Measurements from ENCODE around the gene EXT2. TPM values are rescaled to one million over a fixed set of nuclear protein-coding genes. Genes with fewer than 3 reads are reported as not detected.

EXT2 gene
- total RNA-seq, 1 experiment from 2014 or later, result 39.1 TPM

DNA sequence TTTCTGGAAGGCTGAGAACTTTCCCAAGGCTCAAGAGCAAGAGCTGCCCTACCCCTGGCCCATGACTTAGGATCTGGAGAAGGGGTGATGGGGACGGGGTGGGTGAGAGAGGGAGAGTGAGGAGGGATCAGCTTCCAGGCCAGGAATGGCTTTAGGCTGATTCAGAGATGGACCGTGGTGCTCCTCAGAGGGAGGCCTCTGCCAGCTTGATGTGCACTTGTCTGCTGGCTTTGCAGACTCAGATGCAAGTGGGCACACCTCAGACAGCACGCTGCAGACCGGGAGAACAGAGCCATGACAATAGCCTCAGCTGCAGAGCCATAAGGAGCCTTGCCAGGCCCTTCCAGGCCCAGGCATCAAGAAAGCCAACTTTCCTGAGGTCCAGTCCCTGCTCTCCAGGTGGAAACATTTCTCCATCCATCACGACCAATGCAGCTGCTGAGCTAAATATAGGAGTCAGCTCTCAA is 173.2 kb downstream of the EXT2 start:
- ATAC-seq (no peak), DNase-seq (ENCODE audit: low spot score) (no peak)
- Mint-ChIP-seq H3K36me3 (no peaks in the 10 kb centered on the region), H3K4me1 (no peaks in the 10 kb centered on the region), H3K27ac (no peak overlapping the region), H3K4me3 (no peak overlapping the region), H3K27me3 (ENCODE audit: low read depth) (no peaks in the 10 kb centered on the region), H3K9me3 (0 out of 2 replicates have a peak, but pooled peaks cover 3% of the 10 kb centered on the region)
- ChIA-PET CTCF (interaction anchor here (1.6 kb wide), 1 partner anchor 174 kb away, joined by 5 read pairs; the partner anchor contains the start of gene EXT2), POLR2A (no interaction called here)
- TF ChIP-seq GABPB1 (CRISPR knock-in tag; IDR thresholded peaks at IDR 0.05) (no peak), TEAD1 (CRISPR knock-in tag; IDR thresholded peaks at IDR 0.05) (no peak), ESRRA (CRISPR knock-in tag; IDR thresholded peaks at IDR 0.05; ENCODE audit: borderline replicate concordance) (no peak)
- TF ChIP-seq, protein P1, sequence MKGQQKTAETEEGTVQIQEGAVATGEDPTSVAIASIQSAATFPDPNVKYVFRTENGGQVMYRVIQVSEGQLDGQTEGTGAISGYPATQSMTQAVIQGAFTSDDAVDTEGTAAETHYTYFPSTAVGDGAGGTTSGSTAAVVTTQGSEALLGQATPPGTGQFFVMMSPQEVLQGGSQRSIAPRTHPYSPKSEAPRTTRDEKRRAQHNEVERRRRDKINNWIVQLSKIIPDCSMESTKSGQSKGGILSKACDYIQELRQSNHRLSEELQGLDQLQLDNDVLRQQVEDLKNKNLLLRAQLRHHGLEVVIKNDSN (CRISPR knock-in tag; IDR thresholded peaks at IDR 0.05), result no peak
- TF ChIP-seq, protein P2, sequence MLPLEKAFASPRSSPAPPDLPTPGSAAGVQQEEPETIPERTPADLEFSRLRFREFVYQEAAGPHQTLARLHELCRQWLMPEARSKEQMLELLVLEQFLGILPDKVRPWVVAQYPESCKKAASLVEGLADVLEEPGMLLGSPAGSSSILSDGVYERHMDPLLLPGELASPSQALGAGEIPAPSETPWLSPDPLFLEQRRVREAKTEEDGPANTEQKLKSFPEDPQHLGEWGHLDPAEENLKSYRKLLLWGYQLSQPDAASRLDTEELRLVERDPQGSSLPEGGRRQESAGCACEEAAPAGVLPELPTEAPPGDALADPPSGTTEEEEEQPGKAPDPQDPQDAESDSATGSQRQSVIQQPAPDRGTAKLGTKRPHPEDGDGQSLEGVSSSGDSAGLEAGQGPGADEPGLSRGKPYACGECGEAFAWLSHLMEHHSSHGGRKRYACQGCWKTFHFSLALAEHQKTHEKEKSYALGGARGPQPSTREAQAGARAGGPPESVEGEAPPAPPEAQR (CRISPR knock-in tag; IDR thresholded peaks at IDR 0.05), result no peak
- TF ChIP-seq, protein P3, sequence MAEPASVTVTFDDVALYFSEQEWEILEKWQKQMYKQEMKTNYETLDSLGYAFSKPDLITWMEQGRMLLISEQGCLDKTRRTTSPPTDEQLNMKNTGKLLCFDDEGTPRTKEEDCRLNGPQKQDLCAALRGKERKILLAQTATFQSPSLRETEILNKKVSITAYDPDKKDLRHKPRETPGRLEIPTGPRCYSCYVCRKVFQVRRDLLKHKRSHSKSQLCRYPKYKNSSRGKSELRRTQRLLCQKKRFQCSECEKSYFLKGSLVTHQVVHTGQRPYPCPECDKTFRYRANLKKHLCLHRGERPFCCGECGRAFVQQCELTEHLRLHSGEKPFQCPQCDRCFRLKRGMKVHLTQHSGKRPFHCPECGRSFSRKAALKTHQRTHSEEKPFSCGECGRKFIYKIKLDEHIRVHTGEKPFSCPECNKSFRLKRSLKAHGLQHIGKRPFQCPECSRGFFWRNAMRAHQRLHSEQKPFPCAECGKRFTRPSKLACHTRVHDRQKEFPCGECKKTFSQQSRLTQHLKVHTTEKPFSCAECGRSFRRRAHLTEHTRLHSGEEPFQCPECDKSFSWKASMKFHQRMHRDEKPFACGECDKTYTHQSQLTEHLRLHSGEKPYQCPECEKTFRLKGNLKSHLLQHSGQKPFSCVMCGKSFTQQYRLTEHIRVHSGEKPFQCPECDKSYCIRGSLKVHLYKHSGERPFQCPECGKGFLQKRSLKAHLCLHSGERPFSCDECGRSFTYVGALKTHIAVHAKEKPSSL (CRISPR knock-in tag; conservative IDR thresholded peaks at IDR 0.05), result no peak

DNA sequence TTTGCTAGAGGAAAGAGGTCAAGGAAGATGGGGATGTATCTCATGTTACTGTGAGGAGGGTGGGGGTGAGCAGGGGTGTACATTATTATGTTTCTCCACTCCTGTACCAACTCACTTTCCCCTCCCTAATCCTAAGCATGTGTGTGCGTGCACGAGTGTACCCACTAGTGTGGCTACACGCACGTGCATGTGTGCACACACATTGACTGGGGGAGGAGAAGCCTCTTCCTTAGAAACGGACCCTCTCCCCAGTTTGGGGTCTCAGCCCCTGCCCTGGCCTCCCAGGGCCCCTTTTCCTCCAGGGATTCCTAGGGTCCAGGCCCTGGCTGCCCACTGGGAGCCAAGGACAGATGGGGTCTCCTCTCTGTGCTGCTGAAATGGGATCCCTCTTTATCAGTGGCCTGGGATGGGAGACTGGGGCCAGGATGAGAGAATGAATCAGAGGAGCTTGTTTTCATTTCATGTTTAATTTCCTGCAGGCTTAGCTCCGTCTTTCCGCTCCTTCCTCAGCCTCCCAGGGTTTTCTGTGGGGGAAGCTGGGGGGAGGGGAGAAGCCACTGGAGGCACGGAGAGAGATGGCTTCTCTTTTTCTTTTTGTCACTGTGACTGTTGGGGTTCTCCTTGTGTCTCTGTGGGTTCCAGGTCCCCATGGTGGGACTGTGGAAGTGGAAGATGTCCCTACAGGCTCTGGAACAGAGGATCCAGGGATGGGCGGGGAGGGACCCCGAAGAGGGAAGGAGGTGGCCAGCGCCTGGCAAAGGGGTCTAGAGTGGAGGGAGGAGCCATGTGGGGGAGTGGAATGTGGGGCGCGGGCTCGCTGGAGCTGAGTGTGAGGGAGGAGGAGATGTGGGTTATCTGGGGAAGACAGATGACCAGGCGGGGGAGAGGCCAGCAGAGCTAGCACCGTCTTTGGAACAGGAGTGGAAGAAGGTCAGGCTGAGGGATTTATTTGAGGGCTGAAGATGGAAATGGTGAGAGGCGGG is 174.2 kb downstream of the EXT2 start:
- Mint-ChIP-seq H3K9me3 (0 out of 2 replicates have a peak, but pooled peaks cover 3% of the 10 kb centered on the region), H3K4me3 (no peak overlapping the region), H3K27ac (no peak overlapping the region), H3K27me3 (ENCODE audit: low read depth) (no peaks in the 10 kb centered on the region), H3K36me3 (no peaks in the 10 kb centered on the region), H3K4me1 (no peaks in the 10 kb centered on the region)
- DNase-seq (ENCODE audit: low spot score) (no peak), ATAC-seq (no peak; the same call in 1 of the 2 replicates)
- ChIA-PET POLR2A (no interaction called here), CTCF (interaction anchor here (0.6 kb wide), 1 partner anchor 254 kb away, joined by 3 read pairs; no protein-coding TSS in a partner anchor)
- no peak for TF ChIP-seq NFYB (CRISPR knock-in tag; conservative IDR thresholded peaks at IDR 0.05; ENCODE audit: low read depth)
- no peak for TF ChIP-seq TP53 (CRISPR knock-in tag; IDR thresholded peaks at IDR 0.05)
- TF ChIP-seq, protein P1 (CRISPR knock-in tag; IDR thresholded peaks at IDR 0.05), result no peak
- TF ChIP-seq, protein P4, sequence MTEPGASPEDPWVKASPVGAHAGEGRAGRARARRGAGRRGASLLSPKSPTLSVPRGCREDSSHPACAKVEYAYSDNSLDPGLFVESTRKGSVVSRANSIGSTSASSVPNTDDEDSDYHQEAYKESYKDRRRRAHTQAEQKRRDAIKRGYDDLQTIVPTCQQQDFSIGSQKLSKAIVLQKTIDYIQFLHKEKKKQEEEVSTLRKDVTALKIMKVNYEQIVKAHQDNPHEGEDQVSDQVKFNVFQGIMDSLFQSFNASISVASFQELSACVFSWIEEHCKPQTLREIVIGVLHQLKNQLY (CRISPR knock-in tag; IDR thresholded peaks at IDR 0.05), result no peak
- no peak for TF ChIP-seq CBFB (CRISPR knock-in tag; IDR thresholded peaks at IDR 0.05; ENCODE audit: low read depth)
- TF ChIP-seq, protein P5, sequence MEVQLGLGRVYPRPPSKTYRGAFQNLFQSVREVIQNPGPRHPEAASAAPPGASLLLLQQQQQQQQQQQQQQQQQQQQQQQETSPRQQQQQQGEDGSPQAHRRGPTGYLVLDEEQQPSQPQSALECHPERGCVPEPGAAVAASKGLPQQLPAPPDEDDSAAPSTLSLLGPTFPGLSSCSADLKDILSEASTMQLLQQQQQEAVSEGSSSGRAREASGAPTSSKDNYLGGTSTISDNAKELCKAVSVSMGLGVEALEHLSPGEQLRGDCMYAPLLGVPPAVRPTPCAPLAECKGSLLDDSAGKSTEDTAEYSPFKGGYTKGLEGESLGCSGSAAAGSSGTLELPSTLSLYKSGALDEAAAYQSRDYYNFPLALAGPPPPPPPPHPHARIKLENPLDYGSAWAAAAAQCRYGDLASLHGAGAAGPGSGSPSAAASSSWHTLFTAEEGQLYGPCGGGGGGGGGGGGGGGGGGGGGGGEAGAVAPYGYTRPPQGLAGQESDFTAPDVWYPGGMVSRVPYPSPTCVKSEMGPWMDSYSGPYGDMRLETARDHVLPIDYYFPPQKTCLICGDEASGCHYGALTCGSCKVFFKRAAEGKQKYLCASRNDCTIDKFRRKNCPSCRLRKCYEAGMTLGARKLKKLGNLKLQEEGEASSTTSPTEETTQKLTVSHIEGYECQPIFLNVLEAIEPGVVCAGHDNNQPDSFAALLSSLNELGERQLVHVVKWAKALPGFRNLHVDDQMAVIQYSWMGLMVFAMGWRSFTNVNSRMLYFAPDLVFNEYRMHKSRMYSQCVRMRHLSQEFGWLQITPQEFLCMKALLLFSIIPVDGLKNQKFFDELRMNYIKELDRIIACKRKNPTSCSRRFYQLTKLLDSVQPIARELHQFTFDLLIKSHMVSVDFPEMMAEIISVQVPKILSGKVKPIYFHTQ (CRISPR knock-in tag; IDR thresholded peaks at IDR 0.05), result no peak
- no peak for TF ChIP-seq ZNF219 (CRISPR knock-in tag; IDR thresholded peaks at IDR 0.05; ENCODE audit: borderline replicate concordance)
- TF ChIP-seq, protein P6, sequence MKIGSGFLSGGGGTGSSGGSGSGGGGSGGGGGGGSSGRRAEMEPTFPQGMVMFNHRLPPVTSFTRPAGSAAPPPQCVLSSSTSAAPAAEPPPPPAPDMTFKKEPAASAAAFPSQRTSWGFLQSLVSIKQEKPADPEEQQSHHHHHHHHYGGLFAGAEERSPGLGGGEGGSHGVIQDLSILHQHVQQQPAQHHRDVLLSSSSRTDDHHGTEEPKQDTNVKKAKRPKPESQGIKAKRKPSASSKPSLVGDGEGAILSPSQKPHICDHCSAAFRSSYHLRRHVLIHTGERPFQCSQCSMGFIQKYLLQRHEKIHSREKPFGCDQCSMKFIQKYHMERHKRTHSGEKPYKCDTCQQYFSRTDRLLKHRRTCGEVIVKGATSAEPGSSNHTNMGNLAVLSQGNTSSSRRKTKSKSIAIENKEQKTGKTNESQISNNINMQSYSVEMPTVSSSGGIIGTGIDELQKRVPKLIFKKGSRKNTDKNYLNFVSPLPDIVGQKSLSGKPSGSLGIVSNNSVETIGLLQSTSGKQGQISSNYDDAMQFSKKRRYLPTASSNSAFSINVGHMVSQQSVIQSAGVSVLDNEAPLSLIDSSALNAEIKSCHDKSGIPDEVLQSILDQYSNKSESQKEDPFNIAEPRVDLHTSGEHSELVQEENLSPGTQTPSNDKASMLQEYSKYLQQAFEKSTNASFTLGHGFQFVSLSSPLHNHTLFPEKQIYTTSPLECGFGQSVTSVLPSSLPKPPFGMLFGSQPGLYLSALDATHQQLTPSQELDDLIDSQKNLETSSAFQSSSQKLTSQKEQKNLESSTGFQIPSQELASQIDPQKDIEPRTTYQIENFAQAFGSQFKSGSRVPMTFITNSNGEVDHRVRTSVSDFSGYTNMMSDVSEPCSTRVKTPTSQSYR (CRISPR knock-in tag; IDR thresholded peaks at IDR 0.05), result no peak
- TF ChIP-seq ZNF416 (CRISPR knock-in tag; IDR thresholded peaks at IDR 0.05), result no peak
- TF ChIP-seq, protein P7, sequence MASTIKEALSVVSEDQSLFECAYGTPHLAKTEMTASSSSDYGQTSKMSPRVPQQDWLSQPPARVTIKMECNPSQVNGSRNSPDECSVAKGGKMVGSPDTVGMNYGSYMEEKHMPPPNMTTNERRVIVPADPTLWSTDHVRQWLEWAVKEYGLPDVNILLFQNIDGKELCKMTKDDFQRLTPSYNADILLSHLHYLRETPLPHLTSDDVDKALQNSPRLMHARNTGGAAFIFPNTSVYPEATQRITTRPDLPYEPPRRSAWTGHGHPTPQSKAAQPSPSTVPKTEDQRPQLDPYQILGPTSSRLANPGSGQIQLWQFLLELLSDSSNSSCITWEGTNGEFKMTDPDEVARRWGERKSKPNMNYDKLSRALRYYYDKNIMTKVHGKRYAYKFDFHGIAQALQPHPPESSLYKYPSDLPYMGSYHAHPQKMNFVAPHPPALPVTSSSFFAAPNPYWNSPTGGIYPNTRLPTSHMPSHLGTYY (CRISPR knock-in tag; IDR thresholded peaks at IDR 0.05), result no peak
- TF ChIP-seq, protein P8, sequence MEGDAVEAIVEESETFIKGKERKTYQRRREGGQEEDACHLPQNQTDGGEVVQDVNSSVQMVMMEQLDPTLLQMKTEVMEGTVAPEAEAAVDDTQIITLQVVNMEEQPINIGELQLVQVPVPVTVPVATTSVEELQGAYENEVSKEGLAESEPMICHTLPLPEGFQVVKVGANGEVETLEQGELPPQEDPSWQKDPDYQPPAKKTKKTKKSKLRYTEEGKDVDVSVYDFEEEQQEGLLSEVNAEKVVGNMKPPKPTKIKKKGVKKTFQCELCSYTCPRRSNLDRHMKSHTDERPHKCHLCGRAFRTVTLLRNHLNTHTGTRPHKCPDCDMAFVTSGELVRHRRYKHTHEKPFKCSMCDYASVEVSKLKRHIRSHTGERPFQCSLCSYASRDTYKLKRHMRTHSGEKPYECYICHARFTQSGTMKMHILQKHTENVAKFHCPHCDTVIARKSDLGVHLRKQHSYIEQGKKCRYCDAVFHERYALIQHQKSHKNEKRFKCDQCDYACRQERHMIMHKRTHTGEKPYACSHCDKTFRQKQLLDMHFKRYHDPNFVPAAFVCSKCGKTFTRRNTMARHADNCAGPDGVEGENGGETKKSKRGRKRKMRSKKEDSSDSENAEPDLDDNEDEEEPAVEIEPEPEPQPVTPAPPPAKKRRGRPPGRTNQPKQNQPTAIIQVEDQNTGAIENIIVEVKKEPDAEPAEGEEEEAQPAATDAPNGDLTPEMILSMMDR (IDR thresholded peaks at IDR 0.05), result no peak
- TF ChIP-seq NFATC4 (CRISPR knock-in tag; IDR thresholded peaks at IDR 0.05), result no peak

All from WTC11 (cell line).